ENCODE data around the gene PLA2G2A. TPM values are rescaled to one million over a fixed set of nuclear protein-coding genes. Genes with fewer than 3 reads are reported as not detected.
"Not testable (repeated sequence)": the region's sequence is repeated elsewhere in the genome, so short reads cannot be mapped to it uniquely, and the experiment has no call there.

The PLA2G2A gene
- total RNA-seq, 1 donor from 2014 or later = not detected

- Mint-ChIP-seq H3K4me1 (no peaks in the 10 kb centered on the region), H3K27ac (no peak overlapping the region), H3K27me3 (peaks cover 15% of the 10 kb centered on the region), H3K9me3 (peaks cover 9% of the 10 kb centered on the region), H3K4me3 (no peak overlapping the region), H3K36me3 (ENCODE audit: low read depth) (no peaks in the 10 kb centered on the region)
- ChIA-PET POLR2A (no interaction called here), CTCF (no interaction called here)
- TF ChIP-seq, protein P1, sequence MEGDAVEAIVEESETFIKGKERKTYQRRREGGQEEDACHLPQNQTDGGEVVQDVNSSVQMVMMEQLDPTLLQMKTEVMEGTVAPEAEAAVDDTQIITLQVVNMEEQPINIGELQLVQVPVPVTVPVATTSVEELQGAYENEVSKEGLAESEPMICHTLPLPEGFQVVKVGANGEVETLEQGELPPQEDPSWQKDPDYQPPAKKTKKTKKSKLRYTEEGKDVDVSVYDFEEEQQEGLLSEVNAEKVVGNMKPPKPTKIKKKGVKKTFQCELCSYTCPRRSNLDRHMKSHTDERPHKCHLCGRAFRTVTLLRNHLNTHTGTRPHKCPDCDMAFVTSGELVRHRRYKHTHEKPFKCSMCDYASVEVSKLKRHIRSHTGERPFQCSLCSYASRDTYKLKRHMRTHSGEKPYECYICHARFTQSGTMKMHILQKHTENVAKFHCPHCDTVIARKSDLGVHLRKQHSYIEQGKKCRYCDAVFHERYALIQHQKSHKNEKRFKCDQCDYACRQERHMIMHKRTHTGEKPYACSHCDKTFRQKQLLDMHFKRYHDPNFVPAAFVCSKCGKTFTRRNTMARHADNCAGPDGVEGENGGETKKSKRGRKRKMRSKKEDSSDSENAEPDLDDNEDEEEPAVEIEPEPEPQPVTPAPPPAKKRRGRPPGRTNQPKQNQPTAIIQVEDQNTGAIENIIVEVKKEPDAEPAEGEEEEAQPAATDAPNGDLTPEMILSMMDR (IDR thresholded peaks at IDR 0.05) = no peak
- intact Hi-C loops (cut with micrococcal nuclease) = no loop called here
- DNase-seq = no peak
- ATAC-seq (ENCODE audit: low read depth) = no peak
Observed at GRCh38 chr1:20010016-20010415, 30.6 kb upstream of the PLA2G2A start.

GRCh38 chr1:20009212-20009611, 29.8 kb upstream of the PLA2G2A start:
- H3K4me1 Mint-ChIP-seq = no peaks in the 10 kb centered on the region
- CTCF ChIA-PET = no interaction called here
- no peak for ATAC-seq (ENCODE audit: low read depth)
- no peaks in the 10 kb centered on the region for H3K36me3 Mint-ChIP-seq (ENCODE audit: low read depth)
- DNase-seq = no peak
- H3K27me3 Mint-ChIP-seq = peaks cover 21% of the 10 kb centered on the region
- intact Hi-C loops (cut with micrococcal nuclease) = no loop called here
- POLR2A ChIA-PET = no interaction called here
- no peak overlapping the region for H3K4me3 Mint-ChIP-seq
- no peak overlapping the region for H3K27ac Mint-ChIP-seq
- peaks cover 5% of the 10 kb centered on the region for H3K9me3 Mint-ChIP-seq
- TF ChIP-seq, protein P1 (IDR thresholded peaks at IDR 0.05) = no peak

DNA sequence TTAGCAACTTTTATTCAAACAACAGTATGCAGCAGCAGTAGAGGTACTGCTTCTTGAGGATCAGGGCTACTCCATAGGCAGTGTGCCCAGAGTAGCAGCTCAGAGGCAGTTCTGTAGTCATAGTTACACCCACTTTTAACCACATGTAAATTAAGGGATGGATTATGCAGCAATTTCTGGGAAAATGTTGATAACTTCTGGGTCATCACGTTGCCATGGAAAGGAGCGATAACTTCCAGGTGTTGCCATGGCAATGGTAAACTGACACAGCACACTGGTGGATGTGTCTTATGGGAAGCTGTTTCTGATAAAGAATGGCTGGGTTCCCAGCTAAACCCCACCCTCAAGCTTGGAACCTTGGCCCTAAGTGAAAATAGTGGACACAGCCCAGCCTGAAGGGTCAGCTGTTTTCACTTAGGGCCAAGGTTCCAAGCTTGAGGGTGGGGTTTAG, 29.0 kb upstream of the PLA2G2A start:
- Mint-ChIP-seq H3K36me3 (ENCODE audit: low read depth) (no peaks in the 10 kb centered on the region), H3K4me3 (no peak overlapping the region), H3K27me3 (peaks cover 24% of the 10 kb centered on the region), H3K27ac (no peak overlapping the region), H3K4me1 (no peaks in the 10 kb centered on the region), H3K9me3 (peaks cover 8% of the 10 kb centered on the region)
- CTCF ChIA-PET = no interaction called here
- TF ChIP-seq, protein P1 (IDR thresholded peaks at IDR 0.05) = no peak
- ATAC-seq (ENCODE audit: low read depth) (no peak), DNase-seq (no peak)
- POLR2A ChIA-PET = no interaction called here
- intact Hi-C loops (cut with micrococcal nuclease) = no loop called here

DNA sequence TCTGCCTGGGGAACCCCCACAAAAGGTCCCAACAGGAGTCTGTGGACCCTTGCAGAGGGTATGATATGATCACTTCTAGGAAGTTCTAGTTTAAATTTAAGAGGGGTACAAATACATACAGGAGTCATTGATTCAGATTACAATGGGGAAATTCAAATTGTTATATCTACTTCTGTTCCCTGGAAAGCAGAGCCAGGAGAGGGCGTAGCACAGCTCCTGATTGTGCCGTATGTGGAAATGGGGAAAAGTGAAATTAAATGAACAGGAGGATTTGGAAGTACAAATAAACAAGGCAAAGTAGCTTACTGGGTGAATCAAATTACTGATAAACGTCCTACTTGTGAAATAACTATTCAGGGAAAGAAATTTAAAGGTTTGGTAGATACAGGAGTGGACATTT, 19.4 kb upstream of the PLA2G2A start:
- H3K4me1 Mint-ChIP-seq; H3K36me3 Mint-ChIP-seq (ENCODE audit: low read depth); H3K27ac Mint-ChIP-seq; intact Hi-C loops (cut with micrococcal nuclease); CTCF ChIA-PET; ATAC-seq (ENCODE audit: low read depth); H3K9me3 Mint-ChIP-seq; H3K4me3 Mint-ChIP-seq; DNase-seq; POLR2A ChIA-PET: not testable (repeated sequence)
- peaks cover 37% of the 10 kb centered on the region for H3K27me3 Mint-ChIP-seq

- no peaks in the 10 kb centered on the region for H3K9me3 Mint-ChIP-seq
- peaks cover 24% of the 10 kb centered on the region for H3K27me3 Mint-ChIP-seq
- ChIA-PET CTCF (no interaction called here), POLR2A (no interaction called here)
- intact Hi-C loops (cut with micrococcal nuclease) = no loop called here
- H3K4me3 Mint-ChIP-seq = no peak overlapping the region
- H3K27ac Mint-ChIP-seq = no peak overlapping the region
- no peaks in the 10 kb centered on the region for H3K36me3 Mint-ChIP-seq (ENCODE audit: low read depth)
- H3K4me1 Mint-ChIP-seq = peaks cover 9% of the 10 kb centered on the region
- DNase-seq (no peak), ATAC-seq (ENCODE audit: low read depth) (no peak)
- TF ChIP-seq, protein P1 (IDR thresholded peaks at IDR 0.05) = no peak
Observed at GRCh38 chr1:19990689-19991088, 11.3 kb upstream of the PLA2G2A start.

DNA sequence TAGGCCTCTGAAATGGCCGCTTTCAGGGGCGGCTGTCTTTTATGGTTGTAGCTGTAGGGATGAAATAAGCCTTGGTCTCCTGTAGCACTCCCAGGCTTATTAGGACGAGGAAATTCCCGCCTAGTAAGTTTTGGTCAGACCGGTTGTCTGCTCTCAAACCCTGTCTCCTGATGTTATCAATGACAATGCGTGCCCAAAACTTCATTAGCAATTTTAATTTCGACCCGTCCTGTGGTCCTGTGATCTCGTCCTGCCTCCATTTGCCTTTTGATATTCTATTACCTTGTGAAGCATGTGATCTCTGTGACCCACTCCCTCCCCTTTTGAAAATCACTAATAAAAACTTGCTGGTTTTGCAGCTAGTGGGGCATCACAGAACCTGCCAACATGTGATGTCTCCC, 10.8 kb upstream of the PLA2G2A start:
- H3K27ac Mint-ChIP-seq; CTCF ChIA-PET; intact Hi-C loops (cut with micrococcal nuclease); H3K4me3 Mint-ChIP-seq; POLR2A ChIA-PET; H3K36me3 Mint-ChIP-seq (ENCODE audit: low read depth); H3K4me1 Mint-ChIP-seq; H3K9me3 Mint-ChIP-seq; ATAC-seq (ENCODE audit: low read depth); DNase-seq: not testable (repeated sequence)
- peaks cover 24% of the 10 kb centered on the region for H3K27me3 Mint-ChIP-seq

Measured in activated B cell treated with CpG ODN at 0.5 μM for 24 hours (primary cell).